Gastroesophageal sphincter (tissue), 3 donors: Measurements from ENCODE around the gene MIPEP.

Experiments
- POLR2A ChIP-seq, 2 donors: fragments of 450-650 bp; IDR thresholded peaks; one replicate each; pipeline ENCODE4 v1.6.1; 2017; ENCODE audit warnings: antibody characterized with exemption in 2 of 2, mild to moderate bottlenecking in 2 of 2, moderate library complexity in 1 of 2
- POLR2AphosphoS5 ChIP-seq: sonication (generic); formaldehyde crosslinking; IDR thresholded peaks from one replicate; pipeline ENCODE4 v1.6.1; 2017; ENCODE audit warnings: antibody characterized with exemption
- TF ChIP-seq, protein P1 (sequence below), 4 experiments: fragments of 200-600 bp in 2 of 4; fragments of 450-650 bp in 2 of 4; sonication (generic) in 1 of 4; IDR thresholded peaks; one replicate each; pipeline ENCODE4 v1.5.1; 2017 to 2019; ENCODE audit warnings: antibody characterized with exemption in 4 of 4, mild to moderate bottlenecking in 2 of 4, moderate library complexity in 2 of 4

DNA sequence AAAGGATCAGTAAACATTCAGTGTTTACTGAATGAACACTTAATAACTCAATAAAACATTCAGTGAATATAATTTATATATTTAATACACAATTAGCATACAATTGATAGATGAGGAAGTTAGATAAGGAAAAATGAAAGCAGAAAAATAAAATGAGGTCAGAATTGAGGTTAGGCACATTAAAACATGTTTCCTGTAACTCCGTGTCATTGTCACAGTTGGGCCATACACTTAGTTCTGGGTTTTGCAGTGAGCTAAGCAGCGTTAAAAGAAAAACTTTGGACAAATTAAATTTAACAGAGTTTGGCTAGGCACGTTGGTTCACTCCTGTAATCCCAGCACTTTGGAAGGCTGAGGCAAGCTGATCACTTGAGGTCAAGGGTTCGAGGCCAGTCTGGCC, 71.4 kb downstream of the MIPEP start:
- TF ChIP-seq, protein P1, sequence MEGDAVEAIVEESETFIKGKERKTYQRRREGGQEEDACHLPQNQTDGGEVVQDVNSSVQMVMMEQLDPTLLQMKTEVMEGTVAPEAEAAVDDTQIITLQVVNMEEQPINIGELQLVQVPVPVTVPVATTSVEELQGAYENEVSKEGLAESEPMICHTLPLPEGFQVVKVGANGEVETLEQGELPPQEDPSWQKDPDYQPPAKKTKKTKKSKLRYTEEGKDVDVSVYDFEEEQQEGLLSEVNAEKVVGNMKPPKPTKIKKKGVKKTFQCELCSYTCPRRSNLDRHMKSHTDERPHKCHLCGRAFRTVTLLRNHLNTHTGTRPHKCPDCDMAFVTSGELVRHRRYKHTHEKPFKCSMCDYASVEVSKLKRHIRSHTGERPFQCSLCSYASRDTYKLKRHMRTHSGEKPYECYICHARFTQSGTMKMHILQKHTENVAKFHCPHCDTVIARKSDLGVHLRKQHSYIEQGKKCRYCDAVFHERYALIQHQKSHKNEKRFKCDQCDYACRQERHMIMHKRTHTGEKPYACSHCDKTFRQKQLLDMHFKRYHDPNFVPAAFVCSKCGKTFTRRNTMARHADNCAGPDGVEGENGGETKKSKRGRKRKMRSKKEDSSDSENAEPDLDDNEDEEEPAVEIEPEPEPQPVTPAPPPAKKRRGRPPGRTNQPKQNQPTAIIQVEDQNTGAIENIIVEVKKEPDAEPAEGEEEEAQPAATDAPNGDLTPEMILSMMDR (IDR thresholded peaks at IDR 0.05), result no peak
- TF ChIP-seq POLR2A (IDR thresholded peaks at IDR 0.05) (no peak), POLR2AphosphoS5 (no peak)
